Epidermal melanocyte (primary cell): ENCODE measurements around the gene TOGARAM1.

Experiments used
- DNase-seq: peaks from one replicate; pipeline ENCODE4 v3.0.0; 2011; ENCODE audit warnings: low spot score; ENCODE audit not compliant: insufficient read length

Gene TOGARAM1

DNA sequence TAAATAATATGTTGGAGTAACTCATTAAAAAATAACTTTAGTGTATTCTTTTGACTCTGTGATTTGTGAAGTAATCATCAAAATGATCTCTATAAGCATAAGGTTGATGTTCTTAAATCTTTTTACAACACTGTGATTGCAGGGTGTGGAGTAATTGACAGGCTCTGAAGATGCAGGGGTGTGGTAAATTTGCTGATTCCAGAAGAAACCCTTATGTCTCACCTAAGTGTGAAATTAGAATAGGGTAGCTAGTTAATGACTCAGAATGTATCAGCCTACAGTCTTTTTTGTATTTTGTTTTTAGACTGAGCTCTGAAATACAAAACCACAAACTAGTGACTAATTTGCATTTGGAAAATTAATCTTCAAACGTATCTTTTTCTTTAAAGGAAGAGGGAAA is 127.8 kb downstream of the TOGARAM1 start:
- no peak for DNase-seq

DNA sequence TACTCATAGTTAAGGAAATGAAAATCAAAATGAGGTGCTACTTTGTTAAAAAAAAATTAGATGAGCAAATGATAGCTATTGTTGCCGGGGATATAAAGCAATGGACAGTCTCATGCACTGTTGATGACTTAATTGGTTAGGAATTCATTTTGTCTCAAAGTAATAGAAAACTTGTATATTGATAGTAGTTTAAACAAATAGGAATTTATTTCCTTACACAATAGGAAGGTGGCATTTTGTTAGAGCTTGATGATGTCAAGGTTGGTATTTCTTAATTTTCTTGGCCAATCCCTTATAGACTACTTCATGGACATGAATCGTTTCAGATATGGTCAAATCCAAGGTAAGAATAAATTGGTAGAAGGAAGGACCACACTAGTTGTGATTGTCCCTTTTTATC is 129.7 kb downstream of the TOGARAM1 start:
- no peak for DNase-seq

GRCh38 chr14:45094275-45094674 is 132.3 kb downstream of the TOGARAM1 start:
- no peak for DNase-seq

- no peak for DNase-seq
Observed at GRCh38 chr14:45095143-45095542, 133.2 kb downstream of the TOGARAM1 start.

GRCh38 chr14:45096218-45096617 is 134.2 kb downstream of the TOGARAM1 start:
- no peak for DNase-seq

- DNase-seq: no peak
Observed at GRCh38 chr14:45103806-45104205, 141.8 kb downstream of the TOGARAM1 start.

DNA sequence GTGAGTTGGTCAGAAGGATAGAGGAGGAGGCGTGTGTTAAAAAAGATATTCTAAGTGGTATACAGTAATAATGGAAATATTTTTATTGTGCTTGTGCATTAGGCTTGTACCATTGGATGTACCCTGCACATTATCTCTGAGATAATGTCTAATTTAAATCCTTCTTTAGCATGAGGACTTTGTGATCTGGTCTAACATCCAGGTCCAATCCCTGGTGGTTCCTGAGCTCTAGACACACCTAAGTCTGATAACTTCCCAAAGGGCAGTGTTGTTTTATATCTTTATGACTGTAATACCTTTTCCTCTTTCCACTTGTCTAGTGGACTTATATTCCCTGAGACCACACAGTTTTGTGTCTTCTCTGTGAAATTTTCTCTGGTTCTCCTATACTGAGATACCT is 142.6 kb downstream of the TOGARAM1 start:
- no peak for DNase-seq

DNA sequence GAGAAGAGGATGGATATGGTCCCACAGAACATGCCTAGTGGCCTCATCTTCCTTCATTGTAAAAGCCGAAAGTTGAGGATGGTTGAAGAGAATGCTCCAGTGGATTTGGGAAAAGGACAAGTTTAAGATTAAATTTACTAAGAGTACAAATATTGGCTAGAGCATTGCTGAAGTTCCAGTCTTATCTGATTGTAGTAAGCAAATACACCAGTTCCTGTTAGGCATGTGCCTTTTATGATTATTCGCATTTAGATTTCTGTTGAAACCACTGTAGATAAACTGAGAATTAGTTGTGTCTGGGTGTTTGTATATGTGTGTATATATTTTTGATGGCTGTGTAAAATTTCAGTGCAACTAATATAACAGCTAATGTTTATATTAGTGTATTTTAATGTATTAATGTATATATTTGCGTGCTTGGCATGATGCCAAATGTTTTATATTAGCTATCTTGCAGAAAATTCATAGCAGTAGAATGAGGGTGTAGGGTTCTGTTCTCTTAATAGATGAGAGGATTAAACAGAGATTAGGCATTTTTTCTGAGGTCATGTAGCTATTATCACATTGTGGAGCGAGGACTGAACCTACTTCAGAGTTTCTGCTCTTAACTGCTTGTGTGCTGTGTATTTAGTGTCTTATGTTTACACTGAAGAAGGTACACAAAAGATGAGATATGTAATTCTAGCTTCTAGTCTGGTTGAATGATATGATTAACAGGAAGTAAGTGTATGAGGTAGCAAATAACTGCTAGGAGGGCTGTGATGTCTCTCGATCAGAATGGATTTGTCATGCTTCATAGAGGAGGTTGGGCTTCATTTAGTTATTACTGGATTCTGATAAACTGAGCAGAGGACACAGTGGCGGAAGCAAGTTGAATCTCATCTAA is 151.1 kb downstream of the TOGARAM1 start:
- no peak for DNase-seq

DNA sequence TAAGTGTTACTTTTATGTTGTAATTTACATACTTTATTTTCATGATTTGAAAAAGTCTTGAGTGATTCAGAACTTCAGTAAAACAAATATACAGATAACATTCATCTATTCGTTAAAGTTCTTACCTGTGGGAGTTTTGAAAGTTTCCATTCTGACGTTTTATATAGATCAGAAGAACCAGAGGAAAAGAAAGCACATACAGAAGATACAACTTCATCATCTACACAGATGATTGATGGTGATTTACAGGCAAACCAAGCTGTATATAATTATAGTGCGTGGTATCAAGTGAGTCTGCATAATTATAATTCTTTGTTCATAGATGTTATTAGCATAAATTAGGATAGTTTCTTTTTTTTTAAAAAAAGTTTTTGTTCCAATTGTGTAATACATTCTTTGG is 152.3 kb downstream of the TOGARAM1 start:
- no peak for DNase-seq

GRCh38 chr14:45118594-45118993 is 156.6 kb downstream of the TOGARAM1 start:
- DNase-seq: no peak

DNA sequence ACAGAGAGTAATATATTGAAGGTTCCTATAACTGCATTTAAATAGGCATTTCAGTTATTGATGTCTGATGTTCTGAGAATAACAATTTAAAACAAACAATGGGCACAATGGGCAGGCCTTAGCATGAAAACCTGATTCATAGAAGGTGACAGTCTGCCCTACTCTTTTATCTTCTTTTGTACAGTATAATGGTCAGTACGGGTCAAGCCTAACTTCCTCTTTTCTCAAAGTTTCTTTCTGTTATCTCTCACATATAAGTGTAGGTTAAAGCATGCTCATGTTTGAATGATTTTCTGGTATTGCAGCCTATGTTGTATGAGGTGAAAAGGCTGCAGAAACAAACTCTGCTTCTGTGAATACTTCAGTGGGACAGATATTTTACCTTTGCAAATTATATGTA is 158.1 kb downstream of the TOGARAM1 start:
- DNase-seq: no peak

DNA sequence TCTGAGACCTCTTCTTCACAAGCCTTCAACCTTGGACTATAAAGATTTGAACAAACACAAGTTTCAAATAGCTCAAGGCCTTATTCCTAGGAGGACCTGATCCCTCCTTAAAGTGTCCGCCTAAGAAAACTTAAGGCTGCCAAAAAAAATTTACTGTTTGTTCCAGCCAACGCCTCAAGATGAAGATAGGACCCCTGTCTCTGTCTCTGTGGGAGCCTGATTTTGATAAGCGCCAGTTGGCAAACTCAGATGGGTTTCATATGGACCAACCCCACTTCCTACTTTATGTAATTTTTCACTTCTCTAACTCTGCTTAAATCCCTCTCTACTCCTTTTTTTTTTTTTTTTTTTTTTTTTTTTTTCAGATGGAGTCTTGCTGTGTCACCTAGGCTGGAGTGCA is 161.3 kb downstream of the TOGARAM1 start:
- no peak for DNase-seq
